GM18519 (cell line): ENCODE results near the gene KCNJ13.
A peak's percentile ranks its signal among the peaks of the same experiment; 100 is the strongest.

Source experiments
- ATAC-seq: cut with Tn5 transposase; IDR thresholded peaks from one replicate; pipeline ENCODE4 v1.9.1; 2021; ENCODE audit warnings: mild to moderate bottlenecking, moderate library complexity; ENCODE audit not compliant: unreplicated experiment, low FRiP score

The KCNJ13 gene

GRCh38 chr2:232776435-232776834 is at the start of gene KCNJ13:
Gene KCNJ13, minus strand, starts transcription at chr2:232776565. Its CDS starts 5,203 bp downstream, at chr2:232771362.
- ATAC-seq, result no peak

- no peak for ATAC-seq
Measured at GRCh38 chr2:232817756-232818155, 41.4 kb upstream of the KCNJ13 start.

DNA sequence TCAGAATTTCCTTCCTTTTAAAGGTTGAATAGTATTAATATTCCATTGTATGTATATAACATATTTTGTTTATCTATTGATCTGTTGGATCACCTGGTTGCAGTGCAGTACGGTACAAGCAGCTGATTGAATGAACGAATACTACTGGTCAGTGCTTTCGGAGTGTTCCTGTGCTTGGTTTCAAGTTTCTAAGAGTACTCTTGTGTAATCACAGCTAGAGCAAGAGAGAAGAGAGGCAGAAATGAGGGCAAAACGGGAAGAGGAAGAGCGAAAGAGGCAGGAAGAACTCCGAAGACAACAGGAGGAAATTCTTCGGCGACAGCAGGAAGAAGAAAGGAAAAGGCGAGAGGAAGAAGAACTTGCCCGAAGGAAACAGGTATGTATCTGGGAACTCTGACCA is 40.3 kb upstream of the KCNJ13 start:
- ATAC-seq, result no peak

DNA sequence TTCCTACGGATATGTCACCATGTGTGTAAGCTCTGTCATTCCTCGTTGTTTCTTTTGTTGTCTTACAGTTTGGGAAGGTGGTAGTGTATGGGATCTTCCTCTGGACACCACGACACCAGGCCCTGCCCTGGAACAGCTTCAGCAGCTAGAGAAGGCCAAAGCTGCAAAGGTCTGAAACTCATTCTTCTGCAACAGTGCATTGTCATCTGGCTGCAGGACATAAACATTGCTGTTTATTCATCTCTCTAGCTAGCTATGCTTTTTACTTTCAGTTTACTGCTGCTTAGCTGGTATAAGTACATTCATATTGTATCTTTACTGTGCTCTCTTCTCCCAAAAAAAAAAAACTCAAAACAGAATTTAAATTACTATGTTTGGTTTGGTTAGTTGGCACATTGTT is 39.2 kb upstream of the KCNJ13 start:
- no peak for ATAC-seq

GRCh38 chr2:232810444-232810843 is 34.1 kb upstream of the KCNJ13 start:
- no peak for ATAC-seq

DNA sequence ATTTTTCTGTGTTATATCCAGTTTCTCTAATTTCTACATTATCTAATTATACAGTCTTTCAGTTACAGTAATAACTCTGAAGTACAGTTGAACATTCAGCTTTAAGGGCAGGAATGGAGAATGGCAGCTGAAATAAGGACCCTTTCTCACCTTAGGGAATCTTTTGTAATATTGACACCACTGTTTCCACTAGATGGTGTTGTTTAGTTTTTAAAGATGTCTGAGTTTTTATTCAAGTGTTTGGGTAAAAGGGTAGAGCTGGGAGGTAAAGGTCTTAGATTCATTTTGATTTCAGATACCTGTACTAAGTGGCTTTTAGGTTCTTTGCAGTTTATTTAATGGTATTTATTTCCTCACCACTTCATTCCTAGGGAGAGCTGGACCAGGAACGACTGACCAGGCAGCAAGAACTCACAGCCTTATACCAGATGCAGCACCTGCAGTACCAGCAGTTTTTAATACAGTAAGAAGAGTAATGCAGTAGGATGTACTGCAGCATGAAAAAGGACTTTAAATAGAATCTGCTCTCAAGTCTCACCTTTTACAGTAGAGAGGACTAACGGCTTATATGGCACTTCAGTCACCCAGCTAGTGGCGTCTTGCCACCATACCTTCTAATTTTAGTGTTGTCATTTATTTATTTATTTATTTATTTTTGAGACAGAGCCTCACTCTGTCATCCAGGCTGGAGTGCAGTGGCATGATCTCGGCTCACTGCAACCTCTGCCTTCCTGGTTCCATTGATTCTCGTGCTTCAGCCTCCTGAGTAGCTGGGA is 33.2 kb upstream of the KCNJ13 start:
- ATAC-seq, result no peak

- ATAC-seq, result no peak
Measured at GRCh38 chr2:232802091-232802490, 25.7 kb upstream of the KCNJ13 start.

DNA sequence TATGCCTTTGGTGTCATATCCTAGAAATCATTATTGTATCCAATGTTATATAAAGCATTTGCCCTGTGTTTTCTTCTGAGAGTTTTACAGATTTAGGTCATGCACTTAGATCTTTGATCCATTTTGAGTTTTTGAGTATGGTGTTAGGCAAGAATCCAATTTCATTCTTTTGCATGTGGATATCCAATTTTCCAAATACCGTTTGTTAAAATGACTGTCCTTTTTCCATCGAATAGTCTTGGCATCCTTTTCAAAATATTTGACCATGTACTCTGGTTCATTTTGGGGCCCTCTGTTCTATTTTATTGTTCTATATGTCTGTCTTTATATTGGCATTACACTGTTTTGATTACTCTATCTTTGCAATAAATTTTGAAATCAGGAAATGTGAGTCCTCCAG is 23.8 kb upstream of the KCNJ13 start:
- no peak for ATAC-seq

- ATAC-seq, result no peak
Measured at GRCh38 chr2:232798187-232798586, 21.8 kb upstream of the KCNJ13 start.

DNA sequence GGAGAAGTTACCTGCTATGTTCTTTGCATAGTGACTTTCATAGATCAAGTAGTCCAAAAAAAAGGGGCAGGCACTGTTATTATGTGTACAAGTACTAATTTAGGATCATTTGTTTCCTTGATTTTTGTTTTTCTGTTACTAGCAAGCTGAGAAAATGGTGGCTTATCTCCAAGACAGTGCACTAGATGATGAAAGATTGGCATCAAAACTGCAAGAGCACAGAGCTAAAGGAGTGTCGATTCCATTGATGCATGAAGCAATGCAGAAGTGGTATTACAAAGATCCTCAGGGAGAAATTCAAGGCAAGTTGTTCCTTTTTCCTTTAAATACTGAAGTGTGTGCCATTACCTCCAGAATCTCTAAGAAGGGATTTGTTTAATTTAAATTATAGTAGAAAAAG is 19.6 kb upstream of the KCNJ13 start:
- no peak for ATAC-seq

DNA sequence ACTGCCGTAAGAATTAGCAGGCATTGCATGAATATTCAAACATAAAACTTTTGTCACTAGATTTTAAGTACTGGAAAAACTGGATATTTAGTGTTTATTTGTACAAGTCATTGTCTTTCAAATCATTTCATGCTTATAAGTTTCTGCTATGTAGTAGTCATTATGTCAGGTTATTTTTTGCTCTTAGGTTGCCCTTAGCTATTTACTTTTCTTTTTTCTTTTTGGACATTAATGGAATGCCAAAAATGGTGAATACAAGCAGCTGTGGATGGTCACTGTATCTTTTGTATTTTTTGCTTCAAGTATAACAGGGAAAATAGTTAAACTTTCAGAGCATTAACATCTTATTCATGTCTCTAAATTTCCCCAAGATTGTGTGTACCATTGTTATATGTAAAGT is 18.6 kb upstream of the KCNJ13 start:
- ATAC-seq, result no peak

DNA sequence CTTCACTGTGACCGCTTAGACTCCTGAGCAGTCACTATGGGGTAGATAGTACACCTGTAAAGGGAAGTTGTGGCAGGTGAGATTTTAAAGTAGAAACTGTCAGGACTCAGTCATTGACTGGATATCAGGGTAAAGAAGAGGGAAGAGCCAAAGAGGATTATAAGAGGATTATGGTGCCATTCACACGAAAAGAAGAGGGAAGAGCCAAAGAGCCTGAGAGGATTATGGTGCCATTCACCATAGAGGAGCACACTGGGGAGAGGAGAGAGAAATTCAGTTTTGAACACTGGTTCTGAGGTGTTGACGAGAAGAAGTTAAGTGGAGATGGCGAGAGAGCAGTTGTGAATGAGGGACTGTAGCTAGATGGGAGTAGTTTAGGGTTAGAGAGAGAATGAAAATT is 16.9 kb upstream of the KCNJ13 start:
- ATAC-seq, result no peak

- ATAC-seq, result no peak
Measured at GRCh38 chr2:232791518-232791917, 15.2 kb upstream of the KCNJ13 start.

DNA sequence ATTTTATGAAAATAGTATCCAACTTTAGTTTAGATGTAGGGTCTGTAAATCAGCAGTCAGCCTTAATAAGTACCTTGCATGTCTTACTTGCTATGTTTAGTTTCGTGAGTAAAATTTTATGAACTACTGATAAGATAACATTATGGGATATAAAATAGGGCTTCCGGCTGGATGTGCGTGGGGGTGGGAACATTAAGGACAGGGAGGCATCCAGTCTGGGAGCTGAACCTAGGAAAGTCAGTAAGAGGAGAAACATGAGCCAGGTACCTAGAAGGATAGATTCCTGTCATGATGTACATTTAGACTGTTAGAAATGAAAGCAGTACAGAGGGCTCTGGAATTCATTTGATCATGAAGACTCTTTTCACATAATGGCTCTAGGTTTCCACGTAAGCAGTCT is 12.7 kb upstream of the KCNJ13 start:
- no peak for ATAC-seq

DNA sequence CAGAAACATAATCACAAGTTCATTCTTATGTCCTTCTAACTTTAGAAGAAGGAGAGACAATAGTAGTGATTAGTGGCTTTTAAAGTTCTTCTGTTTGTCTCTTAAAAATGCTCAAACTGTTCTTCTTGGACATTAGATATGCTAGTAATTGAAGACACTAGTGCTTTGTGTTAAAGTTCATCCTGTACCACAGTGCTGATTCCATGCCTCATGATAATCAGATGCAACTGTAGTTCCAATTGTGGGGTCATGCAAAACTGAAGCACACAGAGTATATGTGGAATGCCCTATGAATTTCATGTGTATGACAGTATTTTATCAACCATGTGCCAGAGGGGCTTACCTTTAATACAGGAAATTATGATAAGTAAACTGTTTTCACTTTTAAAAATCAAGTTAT is 11.4 kb upstream of the KCNJ13 start:
- no peak for ATAC-seq

DNA sequence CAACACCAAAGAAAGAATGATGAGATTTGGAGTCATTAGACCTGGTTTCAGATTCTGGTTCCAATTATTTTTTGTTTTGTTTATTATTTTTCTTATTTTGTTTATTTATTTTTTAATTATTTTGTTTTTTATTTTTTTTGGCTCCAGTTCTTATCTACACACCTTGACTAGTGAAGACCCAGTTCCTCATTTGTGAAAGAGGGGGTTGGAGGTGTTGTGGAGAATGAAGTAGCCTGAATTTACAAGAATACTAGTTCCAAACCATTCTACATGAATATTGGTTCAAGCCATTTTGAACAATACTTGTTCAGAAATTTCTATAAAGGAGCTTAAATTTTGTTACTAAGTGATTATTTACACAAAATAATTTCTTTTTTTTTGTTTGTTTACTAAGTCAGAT is 6.9 kb upstream of the KCNJ13 start:
- ATAC-seq, result no peak

DNA sequence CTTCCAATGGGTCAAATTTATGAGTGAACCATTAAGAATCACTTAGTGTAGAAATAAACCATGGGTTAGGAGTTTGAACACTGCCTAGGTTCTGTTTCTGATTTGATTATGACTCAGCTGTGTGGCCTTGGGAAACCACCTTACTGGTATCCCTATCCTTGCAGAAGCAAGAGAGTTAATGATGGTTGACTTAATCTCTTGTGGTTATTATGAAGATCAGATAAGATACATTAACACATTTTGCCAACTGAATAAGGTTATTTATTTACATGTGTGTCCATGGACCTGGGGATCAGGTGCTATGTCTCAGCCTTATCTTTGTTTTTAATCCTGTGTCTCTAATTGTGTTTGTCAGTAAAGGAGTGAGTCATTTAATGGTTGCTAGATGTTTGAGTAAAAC is 5.4 kb upstream of the KCNJ13 start:
- peak; percentile 79 for ATAC-seq

DNA sequence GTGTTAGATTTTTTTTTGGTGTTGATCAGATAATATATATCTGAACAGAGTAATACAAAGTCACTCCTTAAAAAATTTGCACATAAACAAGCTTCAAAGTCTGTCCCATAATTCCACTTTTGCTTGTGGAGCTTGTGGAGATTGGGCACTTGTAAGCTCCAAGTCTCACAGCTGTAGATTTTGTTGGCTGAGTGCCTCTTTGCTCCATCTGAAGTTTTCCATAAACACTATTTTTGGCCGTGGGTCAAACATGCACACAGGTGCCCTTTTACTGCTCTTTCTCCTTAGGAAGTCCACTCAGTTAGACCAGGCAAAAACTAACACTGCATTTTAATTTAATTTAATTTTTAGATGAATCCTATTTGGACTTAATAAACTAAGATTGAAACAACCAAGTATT is 3.6 kb upstream of the KCNJ13 start:
- ATAC-seq, result no peak

- ATAC-seq, result no peak
Measured at GRCh38 chr2:232779465-232779864, 3.1 kb upstream of the KCNJ13 start.

DNA sequence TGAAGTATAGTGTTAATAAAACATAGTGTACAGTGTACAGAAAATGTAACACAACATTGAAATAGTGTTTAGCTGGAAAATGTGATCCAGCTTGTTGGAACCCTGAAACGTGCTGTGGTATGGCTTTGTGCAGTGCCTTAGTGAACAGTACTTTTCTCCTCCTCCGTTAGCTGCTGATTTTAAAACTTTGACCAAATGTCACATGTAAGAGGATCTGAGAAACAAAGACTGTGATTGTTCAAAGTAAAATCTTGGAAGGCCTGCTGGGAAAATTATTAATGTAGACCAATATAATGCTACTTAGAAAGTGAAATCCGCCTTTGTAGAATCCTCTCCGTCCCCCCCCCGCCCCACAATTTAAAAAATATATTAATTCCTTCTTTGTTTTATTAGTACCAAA is 911 bp upstream of the KCNJ13 start:
- ATAC-seq, result no peak

- no peak for ATAC-seq
Measured at GRCh38 chr2:232773815-232774214, 2.5 kb downstream of the KCNJ13 start.

DNA sequence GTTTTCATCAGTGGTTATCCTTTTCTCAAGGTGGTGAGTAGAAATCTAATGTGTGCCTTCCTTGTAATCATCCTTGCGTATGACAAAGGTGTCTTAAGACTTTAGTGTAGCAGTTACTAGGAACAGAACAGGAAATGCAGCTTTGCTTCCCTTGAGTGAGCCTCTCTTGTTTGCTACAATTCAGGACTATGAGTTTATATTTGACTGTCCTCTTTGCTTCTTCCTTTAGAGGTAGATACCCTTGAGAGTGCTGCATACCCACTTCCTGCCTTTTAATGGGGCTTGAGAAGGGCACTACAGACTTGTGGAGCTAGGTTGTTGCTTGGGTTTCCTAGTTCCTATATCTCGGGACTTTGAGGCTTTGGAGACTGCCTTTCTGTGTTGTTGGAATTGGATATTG is 3.8 kb downstream of the KCNJ13 start:
- no peak for ATAC-seq

GRCh38 chr2:232771870-232772269 is 4.5 kb downstream of the KCNJ13 start:
- no peak for ATAC-seq
